Neuronal stem cell (in vitro differentiated cells): Measurements from ENCODE around the gene PGLYRP3.
A peak's percentile ranks its signal among the peaks of the same experiment; 100 is the strongest.

Experiments
- DNase-seq: peaks from one replicate; pipeline ENCODE4 v3.0.0-alpha.2; 2013; ENCODE audit warnings: low spot score
- H2AFZ ChIP-seq: one replicate; pipeline ENCODE4 v1.6.1; 2013; ENCODE audit warnings: mild to moderate bottlenecking, low read length, inconsistent platforms
- H2AK5ac ChIP-seq: 2 replicates; pipeline ENCODE4 v1.6.1; 2013; ENCODE audit warnings: low read depth, mild to moderate bottlenecking, inconsistent platforms, low read length, moderate library complexity, mixed read lengths
- H2BK120ac ChIP-seq: 2 replicates; pipeline ENCODE4 v1.6.1; 2013; ENCODE audit warnings: low read depth, mild to moderate bottlenecking, inconsistent platforms, low read length, moderate library complexity, mixed read lengths
- H2BK12ac ChIP-seq: one replicate; pipeline ENCODE4 v1.6.1; 2013; ENCODE audit warnings: low read length, inconsistent platforms
- H2BK15ac ChIP-seq: 2 replicates; pipeline ENCODE4 v1.6.1; 2013; ENCODE audit warnings: mild to moderate bottlenecking, low read length, inconsistent platforms, mixed read lengths
- H2BK5ac ChIP-seq: one replicate; pipeline ENCODE4 v1.6.1; 2013; ENCODE audit warnings: inconsistent platforms, mild to moderate bottlenecking, low read length, moderate library complexity
- H3K14ac ChIP-seq: one replicate; pipeline ENCODE4 v1.6.1; 2013; ENCODE audit warnings: low read length, inconsistent platforms
- H3K18ac ChIP-seq: 2 replicates; pipeline ENCODE4 v1.6.1; 2013; ENCODE audit warnings: low read length, inconsistent platforms
- H3K23ac ChIP-seq: 2 replicates; pipeline ENCODE4 v1.6.1; 2013; ENCODE audit warnings: low read depth, mild to moderate bottlenecking, mixed read lengths, low read length, inconsistent platforms; ENCODE audit not compliant: poor library complexity
- H3K27ac ChIP-seq: replicated peaks from 3 replicates; pipeline ENCODE4 v1.5.1; 2013; ENCODE audit warnings: low read length, inconsistent platforms
- H3K27me3 ChIP-seq, 3 experiments: 2 replicates each; pipeline ENCODE4 v1.6.1; 2013; ENCODE audit warnings: low read length in 3 of 3, mild to moderate bottlenecking in 2 of 3, inconsistent platforms in 1 of 3, low read depth in 1 of 3, mixed read lengths in 1 of 3, moderate library complexity in 1 of 3; ENCODE audit not compliant: control insufficient read depth in 3 of 3, insufficient read depth in 3 of 3
- H3K36me3 ChIP-seq, 2 donors: replicated peaks in 1 of 2; 2 replicates each; pipeline ENCODE4 v1.6.1; 2013; ENCODE audit warnings: low read length in 2 of 2; ENCODE audit not compliant: control insufficient read depth in 2 of 2, insufficient read depth in 2 of 2
- H3K4ac ChIP-seq: 2 replicates; pipeline ENCODE4 v1.6.1; 2013; ENCODE audit warnings: inconsistent platforms, mild to moderate bottlenecking, low read length, moderate library complexity
- H3K4me1 ChIP-seq, 2 donors: 1 replicate in 1 of 2; 2 replicates in 1 of 2; pipeline ENCODE4 v1.6.1; 2013; ENCODE audit warnings: low read length in 2 of 2, low read depth in 1 of 2; ENCODE audit not compliant: control insufficient read depth in 2 of 2, insufficient read depth in 1 of 2
- H3K4me2 ChIP-seq: one replicate; pipeline ENCODE4 v1.6.1; 2013; ENCODE audit warnings: mild to moderate bottlenecking, low read length, inconsistent platforms; ENCODE audit not compliant: insufficient read depth, poor library complexity, severe bottlenecking
- H3K4me3 ChIP-seq, 2 donors: 2 replicates each; pipeline ENCODE4 v1.5.1; 2013; ENCODE audit warnings: low read length in 2 of 2, mild to moderate bottlenecking in 2 of 2, inconsistent platforms in 1 of 2, moderate library complexity in 1 of 2
- H3K79me1 ChIP-seq: one replicate; pipeline ENCODE4 v1.6.1; 2013; ENCODE audit warnings: low read depth, mild to moderate bottlenecking, inconsistent platforms, low read length, moderate library complexity
- H3K9ac ChIP-seq: one replicate; pipeline ENCODE4 v1.6.1; 2013; ENCODE audit warnings: mild to moderate bottlenecking, low read depth, low read length, inconsistent platforms; ENCODE audit not compliant: poor library complexity
- H3K9me3 ChIP-seq, 2 donors: replicated peaks in 1 of 2; 2 replicates each; pipeline versions ENCODE3 to v1.6.1; 2013; ENCODE audit warnings: low read length in 2 of 2, mild to moderate bottlenecking in 2 of 2, inconsistent platforms in 1 of 2, low read depth in 1 of 2, mixed read lengths in 1 of 2, moderate library complexity in 1 of 2; ENCODE audit not compliant: control insufficient read depth in 2 of 2, insufficient read depth in 1 of 2
- H4K8ac ChIP-seq: one replicate; pipeline ENCODE4 v1.6.1; 2013; ENCODE audit warnings: low read depth, mild to moderate bottlenecking, inconsistent platforms, low read length, moderate library complexity
- H4K91ac ChIP-seq: one replicate; pipeline ENCODE4 v1.6.1; 2013; ENCODE audit warnings: low read length, low read depth, mild to moderate bottlenecking, inconsistent platforms; ENCODE audit not compliant: poor library complexity
- WGBS, 2 donors: extraction: QIAGEN DNeasy Blood & Tissue Kit; methylation state at CpG; one replicate each; pipeline ENCODE4 v1.1.7; 2013; ENCODE audit warnings: missing lambda C conversion rate in 2 of 2, mixed read lengths in 1 of 2; ENCODE audit not compliant: insufficient read length in 2 of 2, insufficient replicate concordance in 1 of 2; ENCODE audit errors: extremely low coverage in 2 of 2; 5-methylcytosine and 5-hydroxymethylcytosine counted together

PGLYRP3 gene

DNA sequence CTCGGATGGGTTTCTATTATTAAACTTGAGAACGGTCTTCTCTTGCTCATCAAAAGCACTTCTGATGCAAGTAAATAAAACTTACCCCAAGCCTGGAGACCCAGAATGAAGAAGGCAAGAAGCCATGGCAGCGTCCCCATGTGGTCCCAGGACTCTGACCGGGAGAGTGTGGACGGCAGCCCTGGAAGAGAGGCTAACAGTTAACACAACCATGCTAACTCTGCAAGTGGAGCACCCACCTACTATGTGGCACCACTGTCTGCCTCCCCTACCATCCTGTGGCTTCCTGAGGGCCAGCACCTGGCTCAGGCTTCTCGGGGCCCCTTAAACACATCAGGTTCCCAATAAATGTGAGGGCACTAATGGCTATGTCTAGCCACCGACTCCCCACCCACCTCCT is 2.2 kb downstream of the PGLYRP3 start:
- Histone ChIP-seq H2BK15ac (no peak overlapping the region), H4K91ac (no peak overlapping the region), H3K4me1 (no peaks in the 10 kb centered on the region), H3K4me2 (no peak overlapping the region), H4K8ac (no peak overlapping the region), H3K9ac (no peak overlapping the region), H2AK5ac (no peak overlapping the region), H2BK120ac (no peak overlapping the region), H3K27ac (no peak overlapping the region), H3K4ac (no peak overlapping the region), H2BK12ac (no peak overlapping the region), H3K23ac (no peak overlapping the region), H3K18ac (no peak overlapping the region), H3K27me3 (peaks cover 0 to 10% (median 0%) of the 10 kb centered on the region in 3 experiments), H3K4me3 (no peak overlapping the region), H3K79me1 (no peaks in the 10 kb centered on the region), H3K36me3 (no peaks in the 10 kb centered on the region), H2BK5ac (no peak overlapping the region), H2AFZ (no peak overlapping the region), H3K14ac (no peak overlapping the region), H3K9me3 (no peaks in the 10 kb centered on the region)
- DNase-seq: no peak
- no CpG with 5 or more reads among the region's 7 CpGs for WGBS, 2 donors

GRCh38 chr1:153309441-153309840 is 3.3 kb downstream of the PGLYRP3 start:
- Histone ChIP-seq H3K4me1 (no peaks in the 10 kb centered on the region), H2BK120ac (no peak overlapping the region), H2AK5ac (no peak overlapping the region), H2BK12ac (no peak overlapping the region), H3K36me3 (no peaks in the 10 kb centered on the region), H3K4me3 (peak overlapping the region in 1 of 2 donors; percentile 26), H3K79me1 (no peaks in the 10 kb centered on the region), H4K91ac (no peak overlapping the region), H2AFZ (no peak overlapping the region), H3K23ac (no peak overlapping the region), H3K4me2 (no peak overlapping the region), H3K9me3 (no peaks in the 10 kb centered on the region), H3K18ac (peak overlapping the region; percentile 48), H3K27ac (no peak overlapping the region), H2BK15ac (no peak overlapping the region), H4K8ac (no peak overlapping the region), H2BK5ac (no peak overlapping the region), H3K27me3 (peaks cover 0 to 11% (median 0%) of the 10 kb centered on the region in 3 experiments), H3K4ac (no peak overlapping the region), H3K9ac (no peak overlapping the region), H3K14ac (no peak overlapping the region)
- no CpG with 5 or more reads among the region's 2 CpGs for WGBS, 2 donors
- no peak for DNase-seq

GRCh38 chr1:153308540-153308939 is 4.2 kb downstream of the PGLYRP3 start:
- no peaks in the 10 kb centered on the region for H3K4me1 ChIP-seq
- H3K27me3 ChIP-seq: peaks cover 0 to 14% (median 0%) of the 10 kb centered on the region in 3 experiments
- no peak overlapping the region for H3K9ac ChIP-seq
- no peak overlapping the region for H2BK12ac ChIP-seq
- WGBS, 2 donors: no CpG with 5 or more reads among the region's 2 CpGs
- H3K79me1 ChIP-seq: no peaks in the 10 kb centered on the region
- no peak overlapping the region for H3K4me2 ChIP-seq
- no peak overlapping the region for H3K4me3 ChIP-seq
- DNase-seq: no peak
- no peaks in the 10 kb centered on the region for H3K9me3 ChIP-seq
- H3K4ac ChIP-seq: no peak overlapping the region
- H2BK5ac ChIP-seq: no peak overlapping the region
- no peak overlapping the region for H3K18ac ChIP-seq
- H4K8ac ChIP-seq: no peak overlapping the region
- H3K23ac ChIP-seq: peak overlapping the region; percentile 44
- H3K36me3 ChIP-seq: no peaks in the 10 kb centered on the region
- H2AK5ac ChIP-seq: no peak overlapping the region
- no peak overlapping the region for H2BK15ac ChIP-seq
- no peak overlapping the region for H2BK120ac ChIP-seq
- no peak overlapping the region for H4K91ac ChIP-seq
- H3K27ac ChIP-seq: no peak overlapping the region
- no peak overlapping the region for H2AFZ ChIP-seq
- H3K14ac ChIP-seq: no peak overlapping the region

DNA sequence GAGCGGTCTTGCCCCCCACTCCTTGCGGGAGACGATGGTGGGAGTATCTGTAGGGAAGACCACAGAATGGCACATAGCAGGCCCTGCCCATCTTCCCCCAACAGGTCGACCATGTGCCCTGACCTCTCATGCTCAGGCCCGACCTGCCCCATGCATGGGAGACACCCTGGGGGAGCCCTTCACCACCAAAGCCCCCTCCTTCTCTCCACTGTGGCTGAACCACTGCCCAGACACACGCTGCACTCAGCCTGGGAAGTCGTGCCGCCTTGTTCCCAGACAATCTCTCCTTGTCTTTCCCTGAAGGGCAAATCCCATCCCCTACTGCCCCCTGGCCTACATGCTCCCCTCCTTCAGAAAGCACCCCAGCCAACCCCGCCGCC is 5.5 kb downstream of the PGLYRP3 start:
- no peak overlapping the region for H4K8ac ChIP-seq
- no peak for DNase-seq
- no peak overlapping the region for H2AFZ ChIP-seq
- H2BK120ac ChIP-seq: no peak overlapping the region
- no peak overlapping the region for H3K27ac ChIP-seq
- H3K36me3 ChIP-seq: no peaks in the 10 kb centered on the region
- H3K27me3 ChIP-seq: peaks cover 0 to 14% (median 0%) of the 10 kb centered on the region in 3 experiments
- WGBS, 2 donors: no CpG with 5 or more reads among the region's 10 CpGs
- H4K91ac ChIP-seq: no peak overlapping the region
- no peak overlapping the region for H2BK15ac ChIP-seq
- no peaks in the 10 kb centered on the region for H3K79me1 ChIP-seq
- H2BK5ac ChIP-seq: no peak overlapping the region
- no peak overlapping the region for H3K4me3 ChIP-seq
- H3K23ac ChIP-seq: peak overlapping the region; percentile 67
- H2AK5ac ChIP-seq: no peak overlapping the region
- no peaks in the 10 kb centered on the region for H3K9me3 ChIP-seq
- no peak overlapping the region for H3K14ac ChIP-seq
- H2BK12ac ChIP-seq: no peak overlapping the region
- no peak overlapping the region for H3K4me2 ChIP-seq
- peak overlapping the region; percentile 84 for H3K18ac ChIP-seq
- H3K9ac ChIP-seq: no peak overlapping the region
- no peaks in the 10 kb centered on the region for H3K4me1 ChIP-seq
- H3K4ac ChIP-seq: no peak overlapping the region
